ENCODE measurements around the gene MYCBPAP. TPM values are rescaled to one million over a fixed set of nuclear protein-coding genes. Genes with fewer than 3 reads are reported as not detected.

MYCBPAP gene
- total and polyA plus RNA-seq, 2 donors (not counting 1 experiment from before 2014, with no cell fraction given) = 0.16 to 3.0 TPM

GRCh38 chr17:50479522-50480141 lies 28.6 kb upstream of the MYCBPAP start:
- Histone ChIP-seq H3K9ac (ENCODE audit: insufficient read depth, low read length) (peak overlapping the region; percentile 69), H4K20me1 (ENCODE audit: control insufficient read depth, extremely low read depth, insufficient read depth, low read length) (no peaks in the 10 kb centered on the region), H3K36me3 (ENCODE audit: control insufficient read depth, insufficient read depth, low read length) (peaks cover 7% of the 10 kb centered on the region), H3K9me3 (ENCODE audit: control insufficient read depth, insufficient read depth, low read depth, low read length) (no peaks in the 10 kb centered on the region), H3K4me1 (ENCODE audit: control insufficient read depth, extremely low read depth, insufficient read depth, low read length) (peaks cover 12% of the 10 kb centered on the region), H3K4me2 (ENCODE audit: extremely low read depth, insufficient read depth, low read length) (peak overlapping the region; percentile 97), H3K4me3 (replicated peaks in 1 of 4; ENCODE audit: control extremely low read depth in 1 of 4, insufficient read depth in 1 of 4, low read depth in 3 of 4, low read length in 4 of 4) (peak overlapping the region; percentile 87 to 96 (median 92)), H3K27me3 (ENCODE audit: control insufficient read depth, insufficient read depth, low read length) (peaks cover 3% of the 10 kb centered on the region), H2AFZ (ENCODE audit: low read length) (peak overlapping the region; percentile 77), H3K27ac (ENCODE audit: insufficient read depth, low read length) (peak overlapping the region; percentile 65), H3K79me2 (ENCODE audit: control insufficient read depth, insufficient read depth, low read length) (peaks cover 6% of the 10 kb centered on the region)
- peak; percentile 70 to 81 for DNase-seq (ENCODE audit: low read depth in 2 of 2)
- TF ChIP-seq, protein P1, sequence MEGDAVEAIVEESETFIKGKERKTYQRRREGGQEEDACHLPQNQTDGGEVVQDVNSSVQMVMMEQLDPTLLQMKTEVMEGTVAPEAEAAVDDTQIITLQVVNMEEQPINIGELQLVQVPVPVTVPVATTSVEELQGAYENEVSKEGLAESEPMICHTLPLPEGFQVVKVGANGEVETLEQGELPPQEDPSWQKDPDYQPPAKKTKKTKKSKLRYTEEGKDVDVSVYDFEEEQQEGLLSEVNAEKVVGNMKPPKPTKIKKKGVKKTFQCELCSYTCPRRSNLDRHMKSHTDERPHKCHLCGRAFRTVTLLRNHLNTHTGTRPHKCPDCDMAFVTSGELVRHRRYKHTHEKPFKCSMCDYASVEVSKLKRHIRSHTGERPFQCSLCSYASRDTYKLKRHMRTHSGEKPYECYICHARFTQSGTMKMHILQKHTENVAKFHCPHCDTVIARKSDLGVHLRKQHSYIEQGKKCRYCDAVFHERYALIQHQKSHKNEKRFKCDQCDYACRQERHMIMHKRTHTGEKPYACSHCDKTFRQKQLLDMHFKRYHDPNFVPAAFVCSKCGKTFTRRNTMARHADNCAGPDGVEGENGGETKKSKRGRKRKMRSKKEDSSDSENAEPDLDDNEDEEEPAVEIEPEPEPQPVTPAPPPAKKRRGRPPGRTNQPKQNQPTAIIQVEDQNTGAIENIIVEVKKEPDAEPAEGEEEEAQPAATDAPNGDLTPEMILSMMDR (conservative IDR thresholded peaks at IDR 0.05 in 1 of 2, IDR thresholded peaks at IDR 0.05 in 1 of 2; ENCODE audit: low read depth in 1 of 2, low read length in 2 of 2) = peak; percentile 40 to 60
- no peak for TF ChIP-seq EZH2 (IDR thresholded peaks at IDR 0.05; ENCODE audit: low read length, missing control alignments)

- no peaks in the 10 kb centered on the region for H4K20me1 ChIP-seq (ENCODE audit: control insufficient read depth, extremely low read depth, insufficient read depth, low read length)
- H3K4me2 ChIP-seq (ENCODE audit: extremely low read depth, insufficient read depth, low read length) = peak overlapping the region; percentile 92
- no peaks in the 10 kb centered on the region for H3K9me3 ChIP-seq (ENCODE audit: control insufficient read depth, insufficient read depth, low read depth, low read length)
- DNase-seq (ENCODE audit: low read depth in 2 of 2) = no peak
- H3K9ac ChIP-seq (ENCODE audit: insufficient read depth, low read length) = no peak overlapping the region
- peaks cover 3% of the 10 kb centered on the region for H3K27me3 ChIP-seq (ENCODE audit: control insufficient read depth, insufficient read depth, low read length)
- H3K27ac ChIP-seq (ENCODE audit: insufficient read depth, low read length) = no peak overlapping the region
- TF ChIP-seq, protein P1 (conservative IDR thresholded peaks at IDR 0.05 in 1 of 2, IDR thresholded peaks at IDR 0.05 in 1 of 2; ENCODE audit: low read depth in 1 of 2, low read length in 2 of 2) = no peak
- no peak for TF ChIP-seq EZH2 (IDR thresholded peaks at IDR 0.05; ENCODE audit: low read length, missing control alignments)
- peaks cover 8% of the 10 kb centered on the region for H3K36me3 ChIP-seq (ENCODE audit: control insufficient read depth, insufficient read depth, low read length)
- peak overlapping the region in 1 of 4 experiments; percentile 91 for H3K4me3 ChIP-seq (replicated peaks in 1 of 4; ENCODE audit: control extremely low read depth in 1 of 4, insufficient read depth in 1 of 4, low read depth in 3 of 4, low read length in 4 of 4)
- H3K4me1 ChIP-seq (ENCODE audit: control insufficient read depth, extremely low read depth, insufficient read depth, low read length) = peaks cover 12% of the 10 kb centered on the region
- no peak overlapping the region for H2AFZ ChIP-seq (ENCODE audit: low read length)
- peaks cover 6% of the 10 kb centered on the region for H3K79me2 ChIP-seq (ENCODE audit: control insufficient read depth, insufficient read depth, low read length)
Observed at GRCh38 chr17:50480142-50480764, 28.0 kb upstream of the MYCBPAP start.

DNA sequence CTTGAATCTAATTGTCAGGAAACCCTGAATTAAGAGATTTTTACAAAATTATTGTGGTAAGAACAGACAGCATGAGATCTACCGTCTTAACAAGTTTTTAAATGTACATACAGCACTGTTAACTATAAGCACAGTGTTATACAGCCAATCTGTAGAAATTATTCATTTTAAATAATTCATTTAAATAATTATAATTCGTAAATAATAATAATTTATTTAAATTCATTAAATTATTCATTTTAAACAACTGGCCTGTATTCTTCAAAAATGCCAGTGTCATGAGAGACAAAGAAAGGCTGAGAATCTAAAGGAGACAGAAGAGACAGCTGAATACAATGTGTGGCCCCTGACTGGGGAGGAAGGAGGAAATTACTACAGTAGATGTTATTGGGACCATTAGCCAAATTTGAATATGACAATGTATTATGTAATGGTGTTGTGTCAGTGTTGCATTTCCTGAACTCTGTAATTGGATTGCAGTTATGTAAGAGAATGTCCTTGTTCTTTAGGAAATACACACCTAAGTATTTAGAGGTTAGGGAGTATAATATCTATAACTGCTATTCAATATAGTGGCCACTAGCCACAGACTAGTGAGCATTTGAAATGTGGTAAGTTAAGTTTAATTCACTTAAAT lies 27.3 kb upstream of the MYCBPAP start:
- TF ChIP-seq EZH2 (IDR thresholded peaks at IDR 0.05; ENCODE audit: low read length, missing control alignments) = no peak
- TF ChIP-seq, protein P1 (conservative IDR thresholded peaks at IDR 0.05 in 1 of 2, IDR thresholded peaks at IDR 0.05 in 1 of 2; ENCODE audit: low read depth in 1 of 2, low read length in 2 of 2) = no peak
- no peaks in the 10 kb centered on the region for H3K9me3 ChIP-seq (ENCODE audit: control insufficient read depth, insufficient read depth, low read depth, low read length)
- H3K9ac ChIP-seq (ENCODE audit: insufficient read depth, low read length) = no peak overlapping the region
- H3K27me3 ChIP-seq (ENCODE audit: control insufficient read depth, insufficient read depth, low read length) = no peaks in the 10 kb centered on the region
- no peaks in the 10 kb centered on the region for H4K20me1 ChIP-seq (ENCODE audit: control insufficient read depth, extremely low read depth, insufficient read depth, low read length)
- peaks cover 6% of the 10 kb centered on the region for H3K79me2 ChIP-seq (ENCODE audit: control insufficient read depth, insufficient read depth, low read length)
- H3K36me3 ChIP-seq (ENCODE audit: control insufficient read depth, insufficient read depth, low read length) = peaks cover 8% of the 10 kb centered on the region
- DNase-seq (ENCODE audit: low read depth in 2 of 2) = no peak
- no peak overlapping the region for H3K4me2 ChIP-seq (ENCODE audit: extremely low read depth, insufficient read depth, low read length)
- no peak overlapping the region for H3K4me3 ChIP-seq (replicated peaks in 1 of 4; ENCODE audit: control extremely low read depth in 1 of 4, insufficient read depth in 1 of 4, low read depth in 3 of 4, low read length in 4 of 4)
- H3K27ac ChIP-seq (ENCODE audit: insufficient read depth, low read length) = no peak overlapping the region
- H3K4me1 ChIP-seq (ENCODE audit: control insufficient read depth, extremely low read depth, insufficient read depth, low read length) = peaks cover 12% of the 10 kb centered on the region
- H2AFZ ChIP-seq (ENCODE audit: low read length) = no peak overlapping the region
